Caco-2 (cell line): ENCODE results near the gene TCF20. TPM values are rescaled to one million over a fixed set of nuclear protein-coding genes. Genes with fewer than 3 reads are reported as not detected.

Experiments
- BruUV-seq: library from RNA; stranded (reverse); fragments of 400-500 nt; replicated peaks from 2 replicates; lab custom pipeline; 2021; lab: Mats Ljungman, UMichigan
- CTCF ChIA-PET: fragments of 300-600 bp; sonication (Branson Sonifier 250); formaldehyde crosslinking; loops from one replicate; lab custom pipeline; 2022; ENCODE audit warnings: antibody characterized with exemption; lab: Charles Lee
- POLR2A ChIA-PET: fragments of 300-600 bp; sonication (Branson Sonifier 250); formaldehyde crosslinking; loops from one replicate; lab custom pipeline; 2022; ENCODE audit warnings: antibody characterized with exemption; lab: Charles Lee
- DNase-seq, 2 experiments: peaks; one replicate each; pipeline versions ENCODE4 v3.0.0 to v3.0.0-alpha.2; 2020 to 2022
- H3K27me3 ChIP-seq: replicated peaks from 2 replicates; pipeline ENCODE4 v1.6.0; 2011; ENCODE audit warnings: low read length; ENCODE audit not compliant: control insufficient read depth, insufficient read depth
- H3K36me3 ChIP-seq: 2 replicates; pipeline ENCODE4 v1.5.1; 2011; ENCODE audit warnings: low read length; ENCODE audit not compliant: control insufficient read depth, insufficient read depth
- H3K4me1 ChIP-seq: fragments of 250-450 bp; sonication (Bioruptor Pico); 2 replicates; pipeline ENCODE4 v1.5.1; 2020; ENCODE audit warnings: mild to moderate bottlenecking
- H3K4me3 ChIP-seq: 2 replicates; pipeline ENCODE4 v1.5.1; 2011; ENCODE audit warnings: low read depth, mild to moderate bottlenecking, control low read depth, low read length
- H3K9me3 ChIP-seq: fragments of 250-450 bp; sonication (Bioruptor Pico); 2 replicates; pipeline ENCODE4 v1.5.1; 2020; ENCODE audit warnings: mild to moderate bottlenecking, moderate library complexity
- H3K27ac Mint-ChIP-seq: one replicate; pipeline ENCODE4 v1.8.0; 2022; ENCODE audit warnings: mixed read lengths; ENCODE audit not compliant: unreplicated experiment
- H3K27me3 Mint-ChIP-seq: one replicate; pipeline ENCODE4 v1.8.0; 2022; ENCODE audit warnings: mixed read lengths; ENCODE audit not compliant: insufficient read depth, unreplicated experiment
- H3K36me3 Mint-ChIP-seq: one replicate; pipeline ENCODE4 v1.8.0; 2022; ENCODE audit warnings: mild to moderate bottlenecking, mixed read lengths; ENCODE audit not compliant: insufficient read depth, unreplicated experiment
- H3K4me1 Mint-ChIP-seq: one replicate; pipeline ENCODE4 v1.8.0; 2022; ENCODE audit warnings: low read depth, mixed read lengths; ENCODE audit not compliant: unreplicated experiment
- H3K4me3 Mint-ChIP-seq: one replicate; pipeline ENCODE4 v1.8.0; 2022; ENCODE audit warnings: mild to moderate bottlenecking, moderate library complexity, mixed read lengths; ENCODE audit not compliant: unreplicated experiment
- H3K9me3 Mint-ChIP-seq: one replicate; pipeline ENCODE4 v1.8.0; 2022; ENCODE audit warnings: mixed read lengths; ENCODE audit not compliant: unreplicated experiment
- CTCF ChIP-seq, 2 experiments: fragments of 200-600 bp in 1 of 2; IDR thresholded peaks; 1 replicate in 1 of 2; 2 replicates in 1 of 2; pipeline versions ENCODE4 v1.5.1 to v1.8.0; 2011 to 2022; ENCODE audit warnings: antibody characterized with exemption in 1 of 2, control low read depth in 1 of 2, inconsistent platforms in 1 of 2, low read depth in 1 of 2, low read length in 1 of 2, mild to moderate bottlenecking in 1 of 2, moderate library complexity in 1 of 2; ENCODE audit not compliant: insufficient read depth in 1 of 2, severe bottlenecking in 1 of 2, unreplicated experiment in 1 of 2
- intact Hi-C: fragments of 100-400 bp; cut with micrococcal nuclease; formaldehyde crosslinking; loops from one replicate; pipeline ENCODE4 v1.10.0; 2022; ENCODE audit not compliant: unreplicated experiment
- total RNA-seq: library from RNA; stranded (reverse); gene quantifications from 2 replicates; pipeline ENCODE4 v1.2.3, GENCODE V29; 2022

Gene TCF20
- total RNA-seq, 1 experiment from 2014 or later: 82.7 TPM

- Histone ChIP-seq H3K27me3 (no peaks in the 10 kb centered on the region), H3K4me1 (no peaks in the 10 kb centered on the region), H3K4me3 (no peak overlapping the region), H3K9me3 (no peaks in the 10 kb centered on the region), H3K36me3 (no peaks in the 10 kb centered on the region)
- Mint-ChIP-seq H3K4me3 (no peak overlapping the region), H3K9me3 (no peaks in the 10 kb centered on the region), H3K36me3 (peaks cover 21% of the 10 kb centered on the region), H3K27ac (no peak overlapping the region), H3K4me1 (peaks cover 7% of the 10 kb centered on the region), H3K27me3 (no peaks in the 10 kb centered on the region)
- intact Hi-C loops: no loop called here
- ChIA-PET POLR2A (no interaction called here), CTCF (no interaction called here)
- no peak for TF ChIP-seq CTCF (IDR thresholded peaks at IDR 0.05; ENCODE audit: insufficient read depth in 1 of 2, low read depth in 1 of 2, low read length in 1 of 2, severe bottlenecking in 1 of 2, unreplicated experiment in 1 of 2)
- no peak for DNase-seq
- no TSS peak for BruUV-seq
Observed at GRCh38 chr22:42236848-42237247, 33.6 kb downstream of the TCF20 start.

- no peak overlapping the region for H3K27ac Mint-ChIP-seq
- no peak overlapping the region for H3K4me3 Mint-ChIP-seq
- peaks cover 7% of the 10 kb centered on the region for H3K4me1 Mint-ChIP-seq
- TF ChIP-seq CTCF (IDR thresholded peaks at IDR 0.05; ENCODE audit: insufficient read depth in 1 of 2, low read depth in 1 of 2, low read length in 1 of 2, severe bottlenecking in 1 of 2, unreplicated experiment in 1 of 2): no peak
- H3K4me1 ChIP-seq: no peaks in the 10 kb centered on the region
- CTCF ChIA-PET: no interaction called here
- H3K27me3 ChIP-seq: no peaks in the 10 kb centered on the region
- H3K27me3 Mint-ChIP-seq: no peaks in the 10 kb centered on the region
- no peak overlapping the region for H3K4me3 ChIP-seq
- intact Hi-C loops: no loop called here
- POLR2A ChIA-PET: no interaction called here
- DNase-seq: peak in 1 of 2 experiments; percentile 3
- no peaks in the 10 kb centered on the region for H3K9me3 ChIP-seq
- H3K36me3 ChIP-seq: no peaks in the 10 kb centered on the region
- H3K9me3 Mint-ChIP-seq: no peaks in the 10 kb centered on the region
- H3K36me3 Mint-ChIP-seq: peaks cover 21% of the 10 kb centered on the region
- no TSS peak for BruUV-seq
Observed at GRCh38 chr22:42236268-42236667, 34.2 kb downstream of the TCF20 start.

GRCh38 chr22:42233879-42234278 is 36.6 kb downstream of the TCF20 start:
- no peaks in the 10 kb centered on the region for H3K9me3 ChIP-seq
- no peak overlapping the region for H3K4me3 ChIP-seq
- BruUV-seq: no TSS peak
- intact Hi-C loops: no loop called here
- H3K27me3 ChIP-seq: no peaks in the 10 kb centered on the region
- Mint-ChIP-seq H3K4me3 (no peak overlapping the region), H3K27me3 (no peaks in the 10 kb centered on the region), H3K4me1 (peaks cover 20% of the 10 kb centered on the region), H3K9me3 (no peaks in the 10 kb centered on the region), H3K27ac (no peak overlapping the region), H3K36me3 (peaks cover 19% of the 10 kb centered on the region)
- no peaks in the 10 kb centered on the region for H3K4me1 ChIP-seq
- 0 out of 2 replicates have a peak, but pooled peaks cover 2% of the 10 kb centered on the region for H3K36me3 ChIP-seq
- ChIA-PET POLR2A (no interaction called here), CTCF (no interaction called here)
- no peak for TF ChIP-seq CTCF (IDR thresholded peaks at IDR 0.05; ENCODE audit: insufficient read depth in 1 of 2, low read depth in 1 of 2, low read length in 1 of 2, severe bottlenecking in 1 of 2, unreplicated experiment in 1 of 2)
- no peak for DNase-seq
